ENCODE measurements around the gene ADGRD2. TPM values are rescaled to one million over a fixed set of nuclear protein-coding genes. Genes with fewer than 3 reads are reported as not detected.

ADGRD2 gene
- total RNA-seq, 1 experiment from 2014 or later: 1.5 TPM

GRCh38 chr9:124403246-124403645 lies 47.0 kb upstream of the ADGRD2 start:
- no CpG with 5 or more reads among the region's 4 CpGs for WGBS (ENCODE audit: extremely low coverage, insufficient read length, low lambda C conversion rate)
- H3K56ac ChIP-seq (ENCODE audit: insufficient read length, low read depth, low read length): no peak overlapping the region
- H2BK5ac ChIP-seq (ENCODE audit: insufficient read length, low read length): no peak overlapping the region
- H3K36me3 Mint-ChIP-seq (ENCODE audit: insufficient read depth in 1 of 3, low read depth in 3 of 3): peaks cover 22 to 59% (median 47%) of the 10 kb centered on the region in 3 experiments; a peak in 6 of 7 replicates
- no peak overlapping the region for H3K4ac ChIP-seq (ENCODE audit: low read depth, low read length)
- no peaks in the 10 kb centered on the region for H3K9me3 ChIP-seq (ENCODE audit: control insufficient read depth, low read depth, low read length)
- no peak overlapping the region for H2AFZ ChIP-seq (ENCODE audit: low read length)
- H3K23me2 ChIP-seq (ENCODE audit: insufficient read length, low read depth, low read length, poor library complexity, severe bottlenecking): no peaks in the 10 kb centered on the region
- TF ChIP-seq CTCF (conservative IDR thresholded peaks at IDR 0.05): no peak
- H2BK15ac ChIP-seq (ENCODE audit: low read depth, low read length): no peak overlapping the region
- no peaks in the 10 kb centered on the region for H4K20me1 ChIP-seq (ENCODE audit: control insufficient read depth, insufficient read depth, insufficient read length)
- H4K5ac ChIP-seq (ENCODE audit: insufficient read length, low read depth, low read length): no peak overlapping the region
- H3K27ac Mint-ChIP-seq: no peak overlapping the region
- no peak overlapping the region for H3K18ac ChIP-seq (ENCODE audit: insufficient read length, low read depth, low read length)
- H2AK5ac ChIP-seq (ENCODE audit: insufficient read length, low read length): no peak overlapping the region
- H3K4me2 ChIP-seq (ENCODE audit: insufficient read depth, insufficient read length, low read length): no peak overlapping the region
- H3K4me3 Mint-ChIP-seq: no peak overlapping the region
- no peak for DNase-seq
- H2BK120ac ChIP-seq (ENCODE audit: low read depth, low read length, poor library complexity, severe bottlenecking): no peak overlapping the region
- no peaks in the 10 kb centered on the region for H3K27me3 Mint-ChIP-seq (ENCODE audit: low read depth)
- no peak overlapping the region for H3T11ph ChIP-seq (ENCODE audit: low read length)
- no peak overlapping the region for H3K9ac ChIP-seq (ENCODE audit: extremely low read depth, insufficient read length, low read length)
- no peak overlapping the region for H2BK20ac ChIP-seq (ENCODE audit: low read depth, low read length, poor library complexity, severe bottlenecking)
- H3K79me1 ChIP-seq (ENCODE audit: insufficient read depth, low read depth, low read length, poor library complexity, severe bottlenecking): no peaks in the 10 kb centered on the region
- peaks cover 26 to 31% of the 10 kb centered on the region in 2 experiments for H3K4me1 Mint-ChIP-seq
- H3K4me1 ChIP-seq (ENCODE audit: insufficient read depth, low read length): no peaks in the 10 kb centered on the region
- H3K9me3 Mint-ChIP-seq: no peaks in the 10 kb centered on the region
- no peak overlapping the region for H4K8ac ChIP-seq (replicated peaks; ENCODE audit: insufficient read length, low read depth, low read length)
- no peaks in the 10 kb centered on the region for H3K27me3 ChIP-seq (ENCODE audit: insufficient read depth, low read length)
- no peak overlapping the region for H3K27ac ChIP-seq (ENCODE audit: insufficient read length, low read depth, low read length)
- H3K23ac ChIP-seq (ENCODE audit: insufficient read length, low read depth, low read length): no peak overlapping the region
- no peak overlapping the region for H2BK12ac ChIP-seq (ENCODE audit: insufficient read length, low read depth, low read length)
- peaks cover 5% of the 10 kb centered on the region for H3K79me2 ChIP-seq (ENCODE audit: insufficient read depth, low read length)
- no peak overlapping the region for H3K14ac ChIP-seq (ENCODE audit: insufficient read depth, low read length)
- no peak overlapping the region for H4K91ac ChIP-seq (ENCODE audit: insufficient read length, low read depth, low read length)

Measured in H9 (cell line).